ENCODE results near the gene APLP1. TPM values are rescaled to one million over a fixed set of nuclear protein-coding genes. Genes with fewer than 3 reads are reported as not detected.
A peak's percentile ranks its signal among the peaks of the same experiment; 100 is the strongest.

APLP1 gene
- total and polyA plus RNA-seq, 2 donors from 2014 or later, result 3.8 to 13.6 TPM

DNA sequence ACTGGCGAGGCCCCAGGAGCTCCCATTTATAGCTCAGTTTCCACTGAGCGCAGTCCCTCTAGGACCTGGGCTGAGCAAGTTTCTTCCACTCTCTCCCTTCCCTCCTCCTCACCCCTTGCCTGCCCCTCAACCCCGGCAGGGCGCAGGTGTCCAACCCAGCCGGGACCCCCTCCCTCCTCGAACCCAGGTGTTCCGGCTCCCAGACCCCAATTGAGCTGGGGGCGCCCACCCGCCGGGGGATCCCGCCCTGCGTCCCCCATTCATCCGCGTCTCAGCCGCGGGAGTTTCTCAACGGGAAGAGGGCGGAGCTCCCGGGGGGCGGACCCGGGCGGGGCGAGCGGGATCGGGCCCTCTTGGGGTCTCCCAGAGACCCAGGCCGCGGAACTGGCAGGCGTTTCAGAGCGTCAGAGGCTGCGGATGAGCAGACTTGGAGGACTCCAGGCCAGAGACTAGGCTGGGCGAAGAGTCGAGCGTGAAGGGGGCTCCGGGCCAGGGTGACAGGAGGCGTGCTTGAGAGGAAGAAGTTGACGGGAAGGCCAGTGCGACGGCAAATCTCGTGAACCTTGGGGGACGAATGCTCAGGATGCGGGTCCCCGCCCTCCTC lies 11.7 kb upstream of the APLP1 start, which contains the start of gene KIRREL2:
KIRREL2 (plus strand) TSS at position 366 of the 604 bp plus-strand sequence; CDS start at position 575, 209 bp downstream.
- H3K27ac ChIP-seq (ENCODE audit: low read depth in 2 of 2, low read length in 2 of 2), result no peak within 1 kb of the TSS
- no peaks in the 10 kb centered on the region for H3K36me3 ChIP-seq (ENCODE audit: control insufficient read depth in 2 of 3, insufficient read depth in 3 of 3, low read length in 3 of 3)
- H3K4me1 ChIP-seq (ENCODE audit: control insufficient read depth in 2 of 3, insufficient read depth in 2 of 3, low read depth in 1 of 3, low read length in 3 of 3), result peaks cover 0 to 4% (median 0%) of the 10 kb centered on the region in 3 donors
- intact Hi-C loops (cut with DNase I), result no loop called here
- peak within 1 kb of the TSS in 2 of 3 donors; percentile 29 to 41 for H3K4me3 ChIP-seq (ENCODE audit: low read length in 3 of 3)
- FAIRE-seq (no peak), DNase-seq (peak in 4 of 5 donors; percentile 55 to 80 (median 64))
- TF ChIP-seq CTCF (IDR thresholded peaks at IDR 0.05; ENCODE audit: borderline replicate concordance, extremely low read depth, insufficient read depth), result no peak
- no peak within 1 kb of the TSS for H3K9ac ChIP-seq (ENCODE audit: low read length in 3 of 3)
- no peaks in the 10 kb centered on the region for H3K9me3 ChIP-seq (ENCODE audit: control insufficient read depth in 2 of 3, insufficient read depth in 1 of 3, low read length in 3 of 3)
- H3K27me3 ChIP-seq (ENCODE audit: control insufficient read depth, insufficient read depth, low read length), result no peaks in the 10 kb centered on the region

- Histone ChIP-seq H3K27me3 (ENCODE audit: control insufficient read depth, insufficient read depth, low read length) (no peaks in the 10 kb centered on the region), H3K9me3 (ENCODE audit: control insufficient read depth in 2 of 3, insufficient read depth in 1 of 3, low read length in 3 of 3) (no peaks in the 10 kb centered on the region), H3K9ac (ENCODE audit: low read length in 3 of 3) (no peak overlapping the region), H3K4me1 (ENCODE audit: control insufficient read depth in 2 of 3, insufficient read depth in 2 of 3, low read depth in 1 of 3, low read length in 3 of 3) (peaks cover 0 to 4% (median 0%) of the 10 kb centered on the region in 3 donors), H3K27ac (ENCODE audit: low read depth in 2 of 2, low read length in 2 of 2) (no peak overlapping the region), H3K36me3 (ENCODE audit: control insufficient read depth in 2 of 3, insufficient read depth in 3 of 3, low read length in 3 of 3) (no peaks in the 10 kb centered on the region), H3K4me3 (ENCODE audit: low read length in 3 of 3) (no peak overlapping the region)
- FAIRE-seq (no peak), DNase-seq (no peak)
- TF ChIP-seq CTCF (IDR thresholded peaks at IDR 0.05; ENCODE audit: borderline replicate concordance, extremely low read depth, insufficient read depth), result no peak
- intact Hi-C loops (cut with DNase I), result no loop called here
Measured at GRCh38 chr19:35858311-35858710, 10.1 kb upstream of the APLP1 start.

DNA sequence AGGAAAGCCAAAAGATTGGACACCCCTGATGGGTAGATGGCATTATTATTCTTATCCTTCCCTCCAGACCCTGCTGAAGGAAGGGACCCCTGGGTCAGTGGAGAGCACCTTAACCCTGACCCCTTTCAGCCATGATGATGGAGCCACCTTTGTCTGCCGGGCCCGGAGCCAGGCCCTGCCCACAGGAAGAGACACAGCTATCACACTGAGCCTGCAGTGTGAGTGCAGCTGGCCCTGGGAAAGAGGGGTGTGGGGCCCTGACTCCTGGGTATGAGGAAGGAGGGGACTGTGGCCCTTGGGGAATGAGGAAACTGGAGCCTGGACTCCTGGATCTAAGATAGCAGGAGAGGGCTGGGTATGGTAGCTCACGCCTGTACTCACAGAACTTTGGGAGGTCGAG lies 9.0 kb upstream of the APLP1 start:
- H3K4me3 ChIP-seq (ENCODE audit: low read length in 3 of 3), result no peak overlapping the region
- no peak overlapping the region for H3K9ac ChIP-seq (ENCODE audit: low read length in 3 of 3)
- H3K36me3 ChIP-seq (ENCODE audit: control insufficient read depth in 2 of 3, insufficient read depth in 3 of 3, low read length in 3 of 3), result no peaks in the 10 kb centered on the region
- H3K4me1 ChIP-seq (ENCODE audit: control insufficient read depth in 2 of 3, insufficient read depth in 2 of 3, low read depth in 1 of 3, low read length in 3 of 3), result peaks cover 0 to 4% (median 0%) of the 10 kb centered on the region in 3 donors
- H3K9me3 ChIP-seq (ENCODE audit: control insufficient read depth in 2 of 3, insufficient read depth in 1 of 3, low read length in 3 of 3), result no peaks in the 10 kb centered on the region
- no peaks in the 10 kb centered on the region for H3K27me3 ChIP-seq (ENCODE audit: control insufficient read depth, insufficient read depth, low read length)
- no peak overlapping the region for H3K27ac ChIP-seq (ENCODE audit: low read depth in 2 of 2, low read length in 2 of 2)
- DNase-seq (no peak), FAIRE-seq (no peak)
- intact Hi-C loops (cut with DNase I), result no loop called here
- no peak for TF ChIP-seq CTCF (IDR thresholded peaks at IDR 0.05; ENCODE audit: borderline replicate concordance, extremely low read depth, insufficient read depth)

Measured in kidney (tissue), 14 donors.